CD4-positive, alpha-beta T cell treated with Interleukin-21 for 1 hour (primary cell): ENCODE data around the gene SNAP47.

Experiments used
- DNase-seq: peaks from one replicate; pipeline ENCODE4 v3.0.0-alpha.2; 2020

The SNAP47 gene

GRCh38 chr1:227769936-227770494 is 34.8 kb downstream of the SNAP47 start:
- DNase-seq = no peak

GRCh38 chr1:227770812-227771211 is 35.6 kb downstream of the SNAP47 start:
- DNase-seq = no peak

GRCh38 chr1:227771326-227771725 is 36.1 kb downstream of the SNAP47 start:
- DNase-seq = no peak

GRCh38 chr1:227771771-227772170 is 36.5 kb downstream of the SNAP47 start:
- no peak for DNase-seq

GRCh38 chr1:227773558-227773957 is 38.3 kb downstream of the SNAP47 start:
- DNase-seq = no peak

- DNase-seq = peak; percentile 52
Measured at GRCh38 chr1:227774051-227774731, 39.0 kb downstream of the SNAP47 start.

- DNase-seq = no peak
Measured at GRCh38 chr1:227774821-227775661, 39.8 kb downstream of the SNAP47 start.

- DNase-seq = no peak
Measured at GRCh38 chr1:227775841-227776240, 40.6 kb downstream of the SNAP47 start.

GRCh38 chr1:227776331-227776771 is 41.1 kb downstream of the SNAP47 start:
- no peak for DNase-seq

- no peak for DNase-seq
Measured at GRCh38 chr1:227777156-227777555, 41.9 kb downstream of the SNAP47 start.

GRCh38 chr1:227777646-227778045 is 42.4 kb downstream of the SNAP47 start:
- no peak for DNase-seq

- DNase-seq = no peak
Measured at GRCh38 chr1:227778401-227778947, 43.2 kb downstream of the SNAP47 start.

- DNase-seq = no peak
Measured at GRCh38 chr1:227779021-227779441, 43.8 kb downstream of the SNAP47 start.

GRCh38 chr1:227779685-227780084 is 44.5 kb downstream of the SNAP47 start:
- DNase-seq = no peak

- DNase-seq = no peak
Measured at GRCh38 chr1:227780101-227781044, 45.1 kb downstream of the SNAP47 start.

GRCh38 chr1:227781314-227781930 is 46.2 kb downstream of the SNAP47 start:
- no peak for DNase-seq

- DNase-seq = no peak
Measured at GRCh38 chr1:227782226-227782625, 47.0 kb downstream of the SNAP47 start.

GRCh38 chr1:227785094-227785804 is 50.0 kb downstream of the SNAP47 start:
- no peak for DNase-seq

GRCh38 chr1:227785805-227786671 is 50.8 kb downstream of the SNAP47 start:
- no peak for DNase-seq
